Esophagus muscularis mucosa (tissue), 4 donors: ENCODE results near the gene RNF141. TPM values are rescaled to one million over a fixed set of nuclear protein-coding genes. Genes with fewer than 3 reads are reported as not detected.
A peak's percentile ranks its signal among the peaks of the same experiment; 100 is the strongest.

Experiments
- DNase-seq: peaks from one replicate; pipeline ENCODE4 v3.0.0-alpha.2; 2017; ENCODE audit errors: extremely low spot score
- H3K27ac ChIP-seq, 4 donors: fragments of 200-600 bp; sonication (generic); replicated peaks in 1 of 4; 1 replicate in 3 of 4; 2 replicates in 1 of 4; pipeline ENCODE4 v1.5.1; 2016 to 2019; ENCODE audit warnings: mild to moderate bottlenecking in 1 of 4
- H3K27me3 ChIP-seq, 4 donors: fragments of 200-600 bp; sonication (generic); one replicate each; pipeline versions ENCODE4 v1.5.1 to v1.6.0; 2016 to 2019
- H3K36me3 ChIP-seq, 4 donors: fragments of 200-600 bp; sonication (generic); one replicate each; pipeline ENCODE4 v1.5.1; 2016 to 2019
- H3K4me1 ChIP-seq, 4 donors: fragments of 200-600 bp; sonication (generic); one replicate each; pipeline ENCODE4 v1.5.1; 2016 to 2019
- H3K4me3 ChIP-seq, 4 donors: fragments of 200-600 bp; sonication (generic); 1 replicate in 2 of 4; 2 replicates in 2 of 4; pipeline ENCODE4 v1.5.1; 2016 to 2019; ENCODE audit warnings: mild to moderate bottlenecking in 4 of 4, moderate library complexity in 1 of 4
- H3K9me3 ChIP-seq, 4 donors: fragments of 200-600 bp; sonication (generic); 1 replicate in 3 of 4; 2 replicates in 1 of 4; pipeline ENCODE4 v1.5.1; 2016 to 2019
- CTCF ChIP-seq, 3 experiments: fragments of 200-600 bp in 2 of 3; fragments of 450-650 bp in 1 of 3; sonication (generic) in 2 of 3; IDR thresholded peaks; one replicate each; pipeline ENCODE4 v1.5.1; 2017 to 2019; ENCODE audit warnings: antibody characterized with exemption in 3 of 3, mild to moderate bottlenecking in 2 of 3, moderate library complexity in 1 of 3
- EP300 ChIP-seq: sonication (generic); formaldehyde crosslinking; IDR thresholded peaks from one replicate; pipeline ENCODE4 v1.6.1; 2017; ENCODE audit warnings: antibody characterized with exemption
- POLR2A ChIP-seq: fragments of 450-650 bp; IDR thresholded peaks from one replicate; pipeline ENCODE4 v1.6.1; 2017; ENCODE audit warnings: antibody characterized with exemption, moderate library complexity, mild to moderate bottlenecking, low read depth
- POLR2AphosphoS5 ChIP-seq, 2 donors: sonication (generic); formaldehyde crosslinking; IDR thresholded peaks; one replicate each; pipeline ENCODE4 v1.6.1; 2017; ENCODE audit warnings: antibody characterized with exemption in 2 of 2
- WGBS: methylation state at CpG from one replicate; pipeline ENCODE4 v1.1.5; 2018; 5-methylcytosine and 5-hydroxymethylcytosine counted together
- intact Hi-C: fragments of 100-400 bp; cut with DNase I; formaldehyde crosslinking; loops from one replicate; pipeline ENCODE4 v1.15.1; 2023
- total RNA-seq, 4 donors: library from RNA; depleted of rRNA; stranded (reverse); fragments of >200 nt; gene quantifications; one replicate each; pipeline versions ENCODE4 v1.1.0 to v1.2.1, GENCODE V29; 2016

Gene RNF141
- total RNA-seq, 4 donors from 2014 or later = 24.1 to 39.3 (median 34.9) TPM

GRCh38 chr11:10495464-10495786 is 45.6 kb downstream of the RNF141 start:
- Histone ChIP-seq H3K27me3 (no peaks in the 10 kb centered on the region), H3K9me3 (no peaks in the 10 kb centered on the region), H3K27ac (no peak overlapping the region), H3K4me3 (no peak overlapping the region), H3K36me3 (peaks cover 0 to 47% (median 20%) of the 10 kb centered on the region in 4 donors), H3K4me1 (peaks cover 8 to 20% (median 10%) of the 10 kb centered on the region in 4 donors)
- TF ChIP-seq EP300 (no peak), CTCF (IDR thresholded peaks at IDR 0.05) (no peak), POLR2A (no peak), POLR2AphosphoS5 (IDR thresholded peaks at IDR 0.05) (no peak)
- intact Hi-C loops = no loop called here
- DNase-seq = peak; percentile 77
- 90% methylated on average over 2 of the region's 8 CpGs for WGBS

GRCh38 chr11:10494636-10495463 is 46.1 kb downstream of the RNF141 start:
- 94% methylated on average over 12 of the region's 14 CpGs for WGBS
- Histone ChIP-seq H3K9me3 (no peaks in the 10 kb centered on the region), H3K27ac (no peak overlapping the region), H3K4me3 (no peak overlapping the region), H3K36me3 (peaks cover 0 to 41% (median 15%) of the 10 kb centered on the region in 4 donors), H3K4me1 (peaks cover 8 to 25% (median 13%) of the 10 kb centered on the region in 4 donors), H3K27me3 (no peaks in the 10 kb centered on the region)
- DNase-seq = no peak
- TF ChIP-seq EP300 (no peak), CTCF (IDR thresholded peaks at IDR 0.05) (no peak), POLR2AphosphoS5 (IDR thresholded peaks at IDR 0.05) (no peak), POLR2A (no peak)
- intact Hi-C loops = no loop called here

GRCh38 chr11:10493041-10493663 is 47.8 kb downstream of the RNF141 start:
- no peak for TF ChIP-seq EP300
- no peak for TF ChIP-seq CTCF (IDR thresholded peaks at IDR 0.05)
- no peak for TF ChIP-seq POLR2AphosphoS5 (IDR thresholded peaks at IDR 0.05)
- no peak for TF ChIP-seq POLR2A
- intact Hi-C loops = no loop called here
- DNase-seq = peak; percentile 90
- Histone ChIP-seq H3K4me3 (no peak overlapping the region), H3K9me3 (no peaks in the 10 kb centered on the region), H3K27ac (no peak overlapping the region), H3K4me1 (peaks cover 8 to 25% (median 14%) of the 10 kb centered on the region in 4 donors), H3K36me3 (peaks cover 0 to 33% (median 13%) of the 10 kb centered on the region in 4 donors), H3K27me3 (no peaks in the 10 kb centered on the region)
- 94% methylated on average over 4 of the region's 18 CpGs for WGBS

GRCh38 chr11:10492084-10492483 is 48.9 kb downstream of the RNF141 start:
- DNase-seq = peak; percentile 74
- intact Hi-C loops = no loop called here
- H3K36me3 ChIP-seq = peaks cover 0 to 29% (median 13%) of the 10 kb centered on the region in 4 donors
- H3K9me3 ChIP-seq = no peaks in the 10 kb centered on the region
- no peaks in the 10 kb centered on the region for H3K27me3 ChIP-seq
- 93% methylated on average over 2 of the region's 2 CpGs for WGBS
- H3K27ac ChIP-seq = no peak overlapping the region
- peaks cover 8 to 19% (median 14%) of the 10 kb centered on the region in 4 donors for H3K4me1 ChIP-seq
- no peak overlapping the region for H3K4me3 ChIP-seq
- no peak for TF ChIP-seq POLR2A
- TF ChIP-seq CTCF (IDR thresholded peaks at IDR 0.05) = no peak
- no peak for TF ChIP-seq EP300
- TF ChIP-seq POLR2AphosphoS5 (IDR thresholded peaks at IDR 0.05) = no peak
